ENCODE data around the gene TDO2.
A peak's percentile ranks its signal among the peaks of the same experiment; 100 is the strongest.

Gene TDO2

DNA sequence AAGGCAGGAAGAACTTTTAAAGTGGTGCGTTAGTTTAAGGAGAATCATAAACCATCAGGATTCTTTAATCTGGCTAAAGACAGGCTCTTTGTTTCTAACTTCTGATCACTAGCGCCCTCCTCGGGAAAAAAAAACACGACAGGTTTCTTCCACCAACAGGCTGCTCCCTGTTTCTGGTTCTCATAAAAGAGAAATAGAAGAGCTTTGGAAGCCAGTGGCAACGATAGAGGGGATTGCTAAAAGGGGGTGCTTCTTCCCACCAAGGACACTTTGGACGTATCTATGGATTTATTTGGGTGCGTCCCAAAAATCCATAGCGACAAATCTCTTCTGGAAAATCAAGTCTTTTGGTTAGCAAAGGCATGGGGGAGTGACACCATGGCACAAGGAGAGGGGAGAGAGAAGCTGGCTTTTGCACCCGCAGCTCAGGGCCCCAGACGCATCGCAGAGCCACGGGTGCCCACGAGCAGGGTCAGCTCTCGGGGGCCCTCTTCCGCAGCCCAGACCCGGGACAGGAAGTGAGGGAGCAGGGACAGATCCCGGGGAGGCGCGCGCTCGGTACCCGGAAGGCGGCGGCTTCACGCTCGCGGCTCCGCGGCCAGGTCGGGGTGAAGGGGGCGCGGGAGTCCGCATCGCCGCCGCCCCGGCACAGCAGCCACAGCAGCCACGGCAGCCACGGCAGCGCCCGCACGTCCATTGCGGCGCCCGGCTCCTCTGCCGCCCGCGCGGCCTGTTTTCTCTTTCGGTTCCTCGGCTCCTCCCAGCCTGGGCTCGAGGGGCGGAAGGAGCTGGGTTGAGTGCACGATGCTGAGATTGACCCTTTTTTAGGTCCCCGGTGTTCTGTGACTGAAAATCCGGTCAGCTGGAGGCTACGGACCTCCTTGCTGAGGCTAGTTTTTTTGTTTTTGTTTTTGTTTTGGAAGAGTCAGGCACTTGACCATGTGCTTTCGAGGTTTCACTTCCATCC lies 49.9 kb downstream of the TDO2 start, which contains the start of gene CTSO:
TSS of gene CTSO (minus strand) at position 716 of the 967 bp plus-strand sequence. CDS start at position 697, 19 bp downstream.
- peak in 55 of 56 donors; percentile 19 to 85 (median 72) for DNase-seq

DNA sequence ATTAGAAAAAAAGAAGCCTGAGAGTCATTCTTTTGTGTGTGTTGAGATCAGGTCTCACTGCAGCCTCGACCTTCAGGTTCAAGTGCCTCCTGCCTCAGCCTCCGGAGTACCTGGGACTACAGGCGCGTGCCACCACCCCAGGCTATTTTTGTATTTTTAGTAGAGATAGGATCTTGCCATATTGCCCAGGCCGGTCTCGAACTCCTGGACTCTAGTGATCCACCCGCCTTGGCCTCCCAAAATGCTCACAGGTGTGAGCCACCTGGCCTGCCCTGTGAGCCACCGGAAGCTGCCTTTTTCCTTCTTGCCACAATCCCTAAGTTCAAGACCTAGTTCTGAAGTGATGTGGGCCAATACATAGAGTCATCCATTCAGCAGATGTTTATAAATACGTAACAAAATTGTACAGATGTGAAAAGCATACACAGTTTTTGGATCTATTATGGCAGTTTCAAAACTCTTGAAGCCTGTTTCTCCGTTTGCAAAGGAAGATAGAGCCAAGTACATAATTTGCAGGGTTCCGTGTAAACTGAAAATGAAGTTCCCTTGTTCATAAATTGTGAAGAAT lies 50.7 kb downstream of the TDO2 start:
- DNase-seq = peak in 1 of 56 donors; percentile 9

DNA sequence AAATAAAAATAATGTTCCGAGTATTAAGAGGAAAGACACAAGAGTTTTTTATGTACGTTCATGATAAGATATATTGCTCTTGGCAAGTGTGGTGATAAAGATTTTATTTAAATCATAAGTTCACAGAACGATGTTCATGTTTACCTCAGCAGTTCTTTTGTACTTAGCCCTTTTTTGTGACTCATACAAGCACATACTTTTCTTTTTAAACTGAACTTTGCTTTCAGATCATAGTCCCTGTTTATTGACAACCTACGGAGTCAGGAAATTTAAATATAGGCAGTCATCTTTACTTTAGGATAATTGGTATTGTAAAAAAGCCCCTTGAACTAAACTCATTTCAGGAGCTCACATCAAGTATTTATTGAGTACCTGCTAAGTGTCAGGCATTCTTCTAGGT lies 51.4 kb downstream of the TDO2 start:
- DNase-seq = no peak

GRCh38 chr4:155956461-155956860 lies 53.0 kb downstream of the TDO2 start:
- DNase-seq = no peak

GRCh38 chr4:155959417-155959816 lies 55.9 kb downstream of the TDO2 start:
- no peak for DNase-seq

GRCh38 chr4:155960522-155960921 lies 57.0 kb downstream of the TDO2 start:
- DNase-seq = peak in 2 of 56 donors; percentile 1 to 13

GRCh38 chr4:155961575-155961974 lies 58.1 kb downstream of the TDO2 start:
- DNase-seq = no peak

- no peak for DNase-seq
Observed at GRCh38 chr4:155962767-155963166, 59.3 kb downstream of the TDO2 start.

GRCh38 chr4:155964016-155964891 lies 60.8 kb downstream of the TDO2 start:
- peak in 8 of 56 donors; percentile 2 to 49 (median 26) for DNase-seq

- DNase-seq = no peak
Observed at GRCh38 chr4:155966171-155966570, 62.7 kb downstream of the TDO2 start.

GRCh38 chr4:155966731-155967395 lies 63.4 kb downstream of the TDO2 start:
- DNase-seq = peak in 5 of 56 donors; percentile 4 to 36 (median 19)

Data from nucleus accumbens (tissue), 56 donors.